Islet of Langerhans (tissue), 1 donor: Measurements from ENCODE around the gene DVL2.

Experiments used
- FAIRE-seq: peaks from one replicate; lab custom pipeline; 2011; peaks lifted over from hg19 to GRCh38; lab: Jason Lieb, UNC

Gene DVL2

GRCh38 chr17:7237761-7238419 is 3.6 kb upstream of the DVL2 start:
- FAIRE-seq = no peak

- no peak for FAIRE-seq
These were observed 3.0 kb upstream of the DVL2 start for GRCh38 chr17:7237266-7237760.

GRCh38 chr17:7236808-7237207 is 2.5 kb upstream of the DVL2 start:
- FAIRE-seq = no peak

GRCh38 chr17:7235693-7236665 is 1.7 kb upstream of the DVL2 start:
- FAIRE-seq = no peak

GRCh38 chr17:7233701-7234082 is 625 bp downstream of the DVL2 start:
- FAIRE-seq = no peak

- no peak for FAIRE-seq
These were observed 2.2 kb downstream of the DVL2 start for GRCh38 chr17:7232114-7232513.

- no peak for FAIRE-seq
These were observed 4.8 kb downstream of the DVL2 start for GRCh38 chr17:7229504-7229903.

GRCh38 chr17:7228920-7229319 is 5.4 kb downstream of the DVL2 start:
- FAIRE-seq = no peak

- no peak for FAIRE-seq
These were observed 7.3 kb downstream of the DVL2 start for GRCh38 chr17:7226721-7227710.

GRCh38 chr17:7225711-7226331 is 8.5 kb downstream of the DVL2 start:
- no peak for FAIRE-seq

GRCh38 chr17:7224661-7225111 is 9.6 kb downstream of the DVL2 start:
- no peak for FAIRE-seq

GRCh38 chr17:7224110-7224509 is 10.2 kb downstream of the DVL2 start:
- FAIRE-seq = no peak

GRCh38 chr17:7223375-7223774 is 10.9 kb downstream of the DVL2 start:
- no peak for FAIRE-seq

GRCh38 chr17:7222972-7223292 is 11.4 kb downstream of the DVL2 start:
- FAIRE-seq = no peak

GRCh38 chr17:7222093-7222971 is 12.0 kb downstream of the DVL2 start:
- FAIRE-seq = no peak

GRCh38 chr17:7221278-7222092 is 12.8 kb downstream of the DVL2 start:
- no peak for FAIRE-seq

- FAIRE-seq = no peak
These were observed 13.6 kb downstream of the DVL2 start for GRCh38 chr17:7220593-7221277.

GRCh38 chr17:7219812-7220592 is 14.3 kb downstream of the DVL2 start, which contains the start of the genes ACADVL and DLG4:
TSS of gene ACADVL (plus strand) at chr17:7219938. CDS start at chr17:7219985, 47 bp downstream.
TSS of gene DLG4 (minus strand) at chr17:7219836.
- no peak for FAIRE-seq
